ENCODE results near the gene ERBB4. TPM values are rescaled to one million over a fixed set of nuclear protein-coding genes. Genes with fewer than 3 reads are reported as not detected.

Gene ERBB4
- total RNA-seq, 1 donor from 2014 or later = 0.12 TPM

GRCh38 chr2:211516537-211516936 lies 1022.1 kb downstream of the ERBB4 start:
- no peak for ATAC-seq

- ATAC-seq = no peak
Observed at GRCh38 chr2:211514049-211514448, 1024.6 kb downstream of the ERBB4 start.

GRCh38 chr2:211513446-211513845 lies 1025.2 kb downstream of the ERBB4 start:
- no peak for ATAC-seq

- no peak for ATAC-seq
Observed at GRCh38 chr2:211512806-211513205, 1025.8 kb downstream of the ERBB4 start.

GRCh38 chr2:211503856-211504255 lies 1034.7 kb downstream of the ERBB4 start:
- no peak for ATAC-seq

GRCh38 chr2:211503198-211503597 lies 1035.4 kb downstream of the ERBB4 start:
- ATAC-seq = no peak

GRCh38 chr2:211498551-211499205 lies 1039.9 kb downstream of the ERBB4 start:
- no peak for ATAC-seq

GRCh38 chr2:211495339-211495738 lies 1043.3 kb downstream of the ERBB4 start:
- ATAC-seq = no peak

GRCh38 chr2:211494536-211494935 lies 1044.1 kb downstream of the ERBB4 start:
- no peak for ATAC-seq

- no peak for ATAC-seq
Observed at GRCh38 chr2:211494085-211494484, 1044.5 kb downstream of the ERBB4 start.

GRCh38 chr2:211487733-211488132 lies 1050.9 kb downstream of the ERBB4 start:
- ATAC-seq = no peak

- no peak for ATAC-seq
Observed at GRCh38 chr2:211479536-211480150, 1059.0 kb downstream of the ERBB4 start.

GRCh38 chr2:211477537-211478275 lies 1060.9 kb downstream of the ERBB4 start:
- ATAC-seq = no peak

GRCh38 chr2:211473116-211473515 lies 1065.5 kb downstream of the ERBB4 start:
- no peak for ATAC-seq

- ATAC-seq = no peak
Observed at GRCh38 chr2:211469664-211470059, 1068.9 kb downstream of the ERBB4 start.

- ATAC-seq = no peak
Observed at GRCh38 chr2:211468877-211469663, 1069.5 kb downstream of the ERBB4 start.

- no peak for ATAC-seq
Observed at GRCh38 chr2:211468217-211468616, 1070.4 kb downstream of the ERBB4 start.

GRCh38 chr2:211463397-211463796 lies 1075.2 kb downstream of the ERBB4 start:
- ATAC-seq = no peak

- ATAC-seq = no peak
Observed at GRCh38 chr2:211458974-211459373, 1079.6 kb downstream of the ERBB4 start.

- no peak for ATAC-seq
Observed at GRCh38 chr2:211457325-211457724, 1081.3 kb downstream of the ERBB4 start.

- no peak for ATAC-seq
Observed at GRCh38 chr2:211455216-211455841, 1083.3 kb downstream of the ERBB4 start.

- no peak for ATAC-seq
Observed at GRCh38 chr2:211454679-211455078, 1083.9 kb downstream of the ERBB4 start.
